DLD1 (cell line): ENCODE data around the gene STAT5A.

Experiments
- in situ Hi-C: cut with HindIII; loops from 2 replicates; pipeline ENCODE4 v1.10.0; 2017; ENCODE audit warnings: low sequenced_read_pairs

Gene STAT5A

DNA sequence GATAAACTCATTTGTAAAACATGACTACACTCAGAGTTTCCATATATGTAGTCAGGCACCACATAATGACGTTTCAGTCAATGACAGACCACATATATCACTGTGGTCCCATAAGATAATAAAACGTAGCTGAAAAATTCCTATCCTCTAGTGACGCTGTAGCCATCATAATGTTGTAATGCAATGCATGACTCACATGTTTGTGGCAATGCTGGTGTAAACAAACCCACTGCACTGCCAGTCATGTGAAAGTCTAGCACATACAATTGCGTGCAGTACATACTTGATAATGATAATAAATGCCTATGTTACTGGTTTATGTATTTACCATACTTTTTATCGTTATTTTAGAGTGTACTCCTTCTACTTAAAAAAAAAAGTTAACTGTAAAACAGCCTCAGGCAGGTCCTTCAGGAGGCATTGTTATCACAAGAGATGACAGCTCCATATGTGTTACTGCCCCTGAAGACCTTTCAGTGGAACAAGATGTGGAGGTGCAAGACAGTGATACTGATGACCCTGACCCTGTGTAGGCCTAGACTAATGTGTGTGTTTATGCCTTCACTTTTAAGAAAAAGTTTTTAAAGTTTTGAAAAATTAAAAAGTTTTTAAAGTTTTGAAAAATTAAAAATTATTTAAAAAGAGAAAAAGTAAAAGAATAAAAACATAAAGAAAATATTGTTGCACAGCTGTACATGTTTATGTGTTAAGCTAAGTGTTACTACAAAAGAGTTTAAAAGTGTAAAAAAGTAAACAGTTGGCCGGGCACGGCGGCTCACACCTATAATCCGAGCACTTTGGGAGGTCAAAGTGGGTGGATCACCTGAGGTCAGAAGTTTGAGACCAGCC is 21.2 kb upstream of the STAT5A start:
- in situ Hi-C loops, result no loop called here

DNA sequence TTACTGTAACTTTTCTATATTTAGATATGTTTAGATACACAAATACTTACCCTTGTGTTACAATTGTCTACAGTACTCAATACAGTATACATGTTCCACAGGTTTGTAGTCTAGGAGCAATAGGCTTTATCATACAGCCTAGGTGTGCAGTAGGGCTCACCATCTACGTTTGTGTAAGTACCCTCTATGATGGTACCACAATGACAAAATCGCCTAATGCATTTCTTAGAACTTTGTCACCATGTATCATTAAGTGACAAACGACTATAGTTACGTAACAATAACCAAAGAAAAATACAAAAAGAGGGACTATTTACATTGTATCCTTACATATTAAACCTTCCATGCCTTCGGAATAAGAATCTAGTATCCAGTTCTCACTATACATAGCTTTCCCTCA is 20.1 kb upstream of the STAT5A start:
- in situ Hi-C loops, result no loop called here

DNA sequence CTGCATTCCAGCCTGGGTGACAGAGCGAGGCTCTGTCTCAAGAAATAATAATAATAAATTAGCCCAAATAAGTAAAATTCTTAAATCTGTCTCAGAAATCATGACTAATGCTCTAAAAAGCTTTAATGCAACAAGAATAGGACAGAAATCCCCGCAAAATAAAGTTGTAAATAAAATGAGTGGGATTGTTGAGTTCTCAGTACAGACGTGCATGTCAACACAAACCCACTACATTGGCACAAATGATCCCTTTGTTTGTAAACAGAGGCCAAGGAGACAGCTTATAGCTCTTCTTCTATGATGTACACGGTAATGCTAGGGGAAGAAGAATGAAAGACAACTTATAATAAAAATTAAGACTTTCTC is 18.1 kb upstream of the STAT5A start:
- in situ Hi-C loops, result no loop called here

DNA sequence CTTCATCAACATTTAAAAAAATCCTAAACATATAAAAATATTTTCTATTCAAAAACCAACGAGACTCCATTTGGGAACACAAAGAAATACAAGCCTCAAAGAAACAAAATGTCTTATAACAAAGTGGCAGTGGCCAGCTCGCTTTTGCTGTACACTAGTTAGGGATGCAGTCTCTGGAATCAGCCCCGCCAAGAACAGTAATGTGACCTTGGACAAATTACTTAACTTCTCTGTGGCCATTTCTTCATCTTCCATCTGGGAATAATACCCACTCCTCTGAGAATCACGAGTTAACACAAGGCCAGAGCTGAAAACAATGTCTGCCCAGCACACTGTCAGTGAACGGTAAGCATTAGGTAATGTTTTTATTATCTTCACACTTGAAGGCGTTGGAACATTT is 17.7 kb upstream of the STAT5A start:
- in situ Hi-C loops, result no loop called here

DNA sequence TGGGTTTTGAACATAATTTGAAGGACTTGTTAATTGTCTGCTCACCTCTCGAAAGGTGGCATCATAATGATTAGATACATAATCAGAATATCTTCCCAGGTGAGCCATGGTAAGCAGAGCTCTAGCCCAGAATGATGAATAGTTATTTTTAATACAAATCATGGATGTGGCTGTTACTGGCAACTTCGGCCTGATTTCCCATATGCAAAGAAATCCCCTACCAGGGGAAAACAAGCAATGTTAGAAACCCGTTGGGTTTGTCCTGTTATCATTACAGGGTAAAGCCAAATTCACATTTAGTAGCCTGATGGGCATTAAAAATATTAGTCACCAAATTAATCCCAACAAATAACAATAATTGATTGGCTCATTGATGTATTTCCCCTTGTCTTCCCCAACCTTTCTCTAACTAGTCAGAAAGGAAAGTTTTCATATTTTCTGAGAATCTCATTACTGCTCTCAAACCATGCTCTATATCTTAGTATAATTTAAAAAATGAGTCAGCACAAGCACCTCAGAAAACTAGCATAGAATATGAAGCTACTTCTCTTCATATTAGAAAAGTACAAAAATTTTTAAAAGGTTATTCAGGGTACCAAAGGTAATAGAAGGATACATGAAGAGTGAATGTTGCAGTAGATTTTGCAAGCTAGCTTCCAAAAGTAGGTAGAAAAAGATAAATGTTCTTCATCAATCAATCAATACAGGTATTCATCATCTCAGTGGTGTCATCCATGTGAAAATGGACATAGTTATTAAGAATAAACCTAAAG is 17.1 kb upstream of the STAT5A start:
- in situ Hi-C loops, result no loop called here

DNA sequence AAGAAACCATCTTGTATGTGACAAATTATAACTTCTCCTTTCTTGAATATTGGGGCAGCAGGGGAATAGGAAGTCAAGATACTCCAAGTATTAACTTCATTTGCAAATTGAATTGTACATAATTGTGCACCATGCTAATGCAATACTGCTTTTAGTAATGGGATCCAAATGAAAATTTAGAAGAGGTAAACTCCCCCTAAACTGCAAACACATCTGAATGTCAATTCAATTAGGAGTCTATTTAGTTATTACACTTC is 16.6 kb upstream of the STAT5A start:
- in situ Hi-C loops, result no loop called here

DNA sequence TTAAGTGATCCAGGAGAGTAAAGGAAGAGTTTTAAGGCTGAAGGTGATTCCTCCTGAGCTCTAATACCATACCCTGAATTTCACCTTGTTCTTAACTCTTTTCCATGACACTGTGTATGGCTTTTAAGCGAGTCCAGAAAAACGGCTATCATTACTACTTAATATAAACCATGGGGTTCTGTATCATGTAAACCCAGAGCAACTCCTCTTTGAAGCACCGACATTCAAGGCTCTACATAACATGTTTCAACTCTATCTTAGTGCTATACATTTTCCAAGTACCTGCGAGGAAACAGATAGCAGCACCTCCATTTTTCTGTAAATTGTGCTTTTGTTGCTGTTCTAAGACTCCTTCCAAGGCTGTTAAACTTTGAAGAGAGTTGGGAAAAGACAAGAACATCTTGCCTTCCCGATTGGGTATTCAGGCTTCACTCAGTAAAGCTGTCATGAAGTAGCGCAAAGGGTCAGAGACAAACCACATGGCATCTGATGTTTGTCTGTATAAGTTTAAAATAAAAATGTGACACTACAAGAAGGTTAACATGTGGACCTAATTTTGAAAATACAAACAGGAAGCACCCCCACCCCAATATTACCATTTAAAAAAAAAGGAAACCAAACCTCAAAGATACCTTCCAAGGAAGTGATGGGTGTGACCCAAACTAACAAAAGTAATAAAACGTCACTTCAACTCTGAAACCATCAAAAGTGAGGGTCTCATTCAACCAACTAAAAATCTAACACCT is 16.0 kb upstream of the STAT5A start:
- in situ Hi-C loops, result no loop called here

DNA sequence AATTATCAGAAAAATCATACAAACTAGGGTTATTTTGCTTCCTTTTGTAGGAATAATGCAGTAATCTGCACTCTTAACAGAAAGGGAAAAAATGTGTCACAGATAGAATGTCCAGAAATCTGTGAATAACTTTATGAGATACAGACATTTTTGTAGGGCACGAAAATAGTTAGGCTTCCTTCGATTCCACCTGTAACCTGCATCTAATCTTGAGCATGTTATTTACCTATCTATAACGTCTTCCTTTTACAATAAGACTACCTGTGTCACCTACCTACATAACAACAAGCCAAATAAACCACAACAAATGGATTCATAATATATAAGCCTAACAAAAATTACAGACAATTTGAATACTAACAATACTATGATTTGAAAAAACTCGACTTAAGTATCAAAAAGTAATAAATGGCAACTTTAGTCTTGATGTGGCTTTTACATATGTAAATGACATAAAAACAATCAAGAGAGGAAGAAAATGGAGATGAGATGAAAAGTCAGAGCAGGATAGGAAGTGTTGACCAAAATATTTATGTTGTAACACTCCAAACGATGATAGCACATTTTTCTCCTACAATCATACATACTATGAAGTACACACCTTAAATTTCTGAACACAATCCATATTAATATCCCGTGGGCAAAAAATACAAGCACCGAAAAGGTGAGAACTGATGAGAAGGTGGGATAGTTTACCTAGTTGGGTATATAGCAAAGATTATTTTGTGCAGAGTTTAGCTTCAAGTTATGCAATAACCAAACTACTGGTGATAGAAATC is 14.6 kb upstream of the STAT5A start:
- in situ Hi-C loops, result no loop called here

DNA sequence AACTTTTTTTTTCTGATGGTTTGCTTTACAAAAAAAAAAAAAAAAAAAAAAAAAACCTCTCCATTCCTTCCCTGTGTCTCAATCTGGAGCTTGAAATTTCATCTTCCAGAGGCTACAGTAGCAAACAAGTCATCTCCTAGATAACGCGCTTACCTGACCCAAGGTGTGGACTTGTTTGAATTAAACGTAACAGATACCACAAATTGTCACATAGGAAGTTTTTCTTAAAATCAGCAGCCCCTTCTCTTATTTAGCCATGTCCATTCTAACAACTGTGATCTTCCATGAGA is 14.1 kb upstream of the STAT5A start:
- in situ Hi-C loops, result no loop called here

DNA sequence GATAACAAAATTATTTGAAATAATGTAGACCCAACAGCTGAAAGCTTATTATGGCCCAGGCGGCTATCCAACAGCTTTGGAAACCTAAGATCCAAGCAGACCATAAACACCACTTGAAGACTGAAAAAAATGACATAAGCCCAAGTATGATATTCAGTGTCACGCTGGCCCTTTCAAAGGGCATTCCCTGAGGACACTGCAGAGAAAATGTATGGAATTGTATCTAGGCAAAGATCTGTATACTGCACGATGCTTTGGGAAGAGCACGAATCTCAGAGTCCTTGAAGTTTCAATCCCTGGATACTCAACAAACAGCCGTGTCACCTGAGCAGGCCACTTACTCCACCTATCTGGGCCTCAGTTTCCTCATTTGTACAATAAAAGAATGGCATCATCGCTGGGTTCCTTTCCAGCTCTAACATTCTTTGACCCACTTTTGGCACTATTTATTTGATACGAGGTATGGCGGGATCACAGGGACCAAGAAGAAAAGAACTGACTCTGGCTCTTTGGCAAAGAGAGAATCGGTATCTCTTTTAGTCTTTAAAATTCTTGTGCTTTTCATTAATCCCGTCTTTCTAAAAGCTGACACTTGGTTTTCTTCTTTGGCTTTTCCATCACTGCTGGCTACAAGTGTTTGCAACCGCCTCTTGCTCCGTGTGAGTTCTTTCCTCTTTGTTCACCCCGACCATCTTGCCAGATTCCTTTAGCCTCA is 13.3 kb upstream of the STAT5A start:
- in situ Hi-C loops, result no loop called here

DNA sequence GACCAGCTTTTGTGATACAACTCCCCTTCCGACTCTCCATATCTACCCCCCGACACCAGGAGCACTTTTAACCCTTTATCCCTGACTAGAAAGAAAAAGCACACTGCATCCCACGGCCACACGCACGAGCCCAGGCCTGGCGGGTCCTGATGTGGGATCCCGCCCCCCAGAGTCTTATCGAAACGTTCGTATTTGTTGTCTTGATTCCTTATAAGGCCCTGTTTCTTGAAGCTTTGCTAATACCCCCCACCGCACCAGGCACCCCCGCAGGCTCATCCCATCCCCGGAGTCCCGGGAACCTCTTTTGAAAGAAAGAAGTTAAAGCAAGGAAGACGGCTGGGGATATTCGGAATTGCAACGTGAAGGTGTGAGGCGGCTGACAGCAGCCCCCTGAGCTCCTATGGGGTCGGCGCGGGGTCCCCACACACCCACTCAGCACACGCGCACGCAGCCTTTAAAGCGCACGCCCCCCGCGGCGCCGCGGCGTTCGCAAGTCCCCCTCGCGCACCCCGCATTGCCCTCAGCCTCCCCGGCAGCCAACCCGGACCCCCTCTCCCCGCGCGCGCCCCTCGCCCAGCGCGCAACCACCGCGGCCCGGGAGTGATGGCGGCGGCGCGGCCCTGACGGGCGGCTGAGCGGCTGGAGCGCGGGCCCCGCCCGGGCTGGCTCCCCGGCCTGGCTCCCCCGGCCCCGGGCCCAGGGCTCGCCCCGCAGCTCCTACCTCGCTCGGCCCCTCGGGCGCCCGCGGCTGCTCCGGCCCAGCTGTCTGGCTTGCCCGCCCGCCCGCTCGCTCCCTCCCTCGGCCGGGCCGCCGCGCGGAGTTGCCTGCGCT is 12.6 kb upstream of the STAT5A start:
- in situ Hi-C loops, result no loop called here

DNA sequence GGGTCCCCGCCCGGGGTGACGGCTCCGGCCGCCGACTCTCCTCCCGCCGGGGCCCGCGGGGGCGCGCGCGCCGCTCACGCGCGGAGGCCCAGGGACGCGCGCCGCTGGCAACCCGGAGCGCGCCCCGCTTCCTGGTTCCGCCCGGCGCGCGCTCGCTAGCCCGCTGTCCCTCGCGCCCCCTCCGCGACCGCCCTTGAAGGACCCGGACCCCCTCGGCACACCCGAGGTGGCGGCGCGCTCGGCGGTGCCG is 12.0 kb upstream of the STAT5A start, which contains the start of gene STAT5B:
Gene STAT5B (minus strand): TSS at position 33 of the 250 bp plus-strand sequence. CDS start 44,264 bp downstream, outside the sequence.
- in situ Hi-C loops, result no loop called here

DNA sequence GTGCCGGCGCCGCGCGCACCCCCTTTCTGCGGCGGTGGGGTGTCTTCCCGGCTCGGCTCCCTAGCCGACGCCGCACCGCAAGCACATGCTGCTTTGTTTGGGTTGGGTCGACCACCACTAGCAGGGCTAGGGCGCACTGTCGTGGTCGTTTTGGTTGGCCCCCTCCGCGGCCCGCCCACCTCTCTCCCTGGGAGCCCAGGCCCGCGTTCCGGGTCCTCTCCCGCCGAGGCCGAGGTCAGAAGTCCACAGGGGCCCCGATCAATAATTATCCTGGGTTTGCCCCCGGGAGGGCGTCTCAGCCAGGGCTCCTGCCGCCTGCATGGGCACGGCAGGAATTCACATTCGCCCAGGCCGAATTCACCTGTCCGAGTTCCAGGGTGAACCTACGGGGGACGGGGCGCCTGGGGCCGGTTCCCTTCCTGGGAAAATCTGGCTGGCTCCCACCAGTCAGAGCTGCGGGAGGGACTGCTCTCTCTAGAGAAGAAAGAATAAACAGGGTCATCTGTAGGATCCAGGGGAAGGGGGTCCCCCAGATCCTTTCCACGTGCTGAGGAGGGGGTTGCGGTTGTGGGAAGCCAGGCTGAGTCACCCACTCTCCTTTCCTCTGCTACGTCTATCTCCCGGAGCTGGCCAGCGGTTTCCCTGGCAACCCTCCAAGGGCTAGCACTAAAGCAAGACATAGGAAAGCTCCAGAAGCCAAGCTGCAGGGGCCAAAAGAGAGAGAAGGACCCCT is 11.5 kb upstream of the STAT5A start:
- in situ Hi-C loops, result no loop called here

DNA sequence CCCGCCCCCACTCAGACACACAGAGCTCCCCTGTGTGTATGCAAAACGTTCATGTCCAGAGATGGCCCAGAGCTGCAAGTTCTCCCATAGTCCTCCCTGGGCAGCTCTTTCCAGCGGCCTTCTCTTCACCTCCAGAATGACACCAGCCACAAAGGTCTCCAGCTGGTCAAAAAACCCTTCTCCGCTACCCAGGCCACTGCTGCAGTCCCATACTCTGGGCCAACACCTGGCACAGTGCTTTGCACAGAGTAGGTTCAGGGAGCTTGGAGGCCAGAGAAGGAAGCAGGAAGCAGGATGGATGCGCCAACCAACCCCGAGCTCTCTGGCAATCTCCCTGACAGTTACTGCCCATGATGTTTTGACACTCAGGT is 11.0 kb upstream of the STAT5A start:
- in situ Hi-C loops, result no loop called here

DNA sequence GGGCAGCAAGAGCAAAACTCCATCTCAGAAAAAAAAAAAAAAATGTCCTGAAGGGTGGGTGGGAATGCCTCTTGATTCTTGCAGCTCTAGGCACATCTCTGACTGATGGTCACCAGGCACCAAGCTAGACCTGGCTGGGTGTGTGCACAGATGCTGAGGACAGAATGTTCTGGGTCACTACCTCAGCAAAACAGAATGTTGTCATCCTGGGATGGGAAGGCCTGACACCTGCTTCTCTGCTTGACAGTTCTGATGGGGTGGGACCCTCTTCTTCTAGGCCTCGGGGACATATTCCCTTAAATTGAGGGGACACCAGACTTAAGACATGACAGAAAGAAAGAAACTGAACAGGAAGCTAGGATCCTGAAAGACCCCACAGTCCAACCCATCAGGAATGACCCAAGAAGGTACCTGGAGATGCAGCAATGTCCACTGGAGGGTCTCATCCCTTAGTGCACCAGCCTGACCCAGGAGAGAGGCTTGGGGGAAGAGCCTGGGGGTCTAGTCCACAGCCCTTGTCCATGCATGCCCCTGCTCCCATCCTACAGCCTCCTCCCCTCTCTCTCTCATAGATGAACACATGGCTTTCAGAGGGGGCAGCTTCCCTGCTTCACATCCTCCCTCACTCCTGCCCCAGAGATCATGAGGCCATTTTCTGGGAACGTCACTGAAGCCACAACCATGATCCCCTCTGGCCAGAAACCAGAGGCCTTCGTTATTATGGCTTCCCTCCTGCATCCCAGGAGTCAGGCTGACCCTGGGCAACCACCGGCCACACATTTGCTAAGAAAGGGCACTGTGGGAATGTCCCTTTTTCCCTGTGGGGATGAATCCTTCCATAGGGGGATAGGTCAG is 8.3 kb upstream of the STAT5A start:
- in situ Hi-C loops, result no loop called here

DNA sequence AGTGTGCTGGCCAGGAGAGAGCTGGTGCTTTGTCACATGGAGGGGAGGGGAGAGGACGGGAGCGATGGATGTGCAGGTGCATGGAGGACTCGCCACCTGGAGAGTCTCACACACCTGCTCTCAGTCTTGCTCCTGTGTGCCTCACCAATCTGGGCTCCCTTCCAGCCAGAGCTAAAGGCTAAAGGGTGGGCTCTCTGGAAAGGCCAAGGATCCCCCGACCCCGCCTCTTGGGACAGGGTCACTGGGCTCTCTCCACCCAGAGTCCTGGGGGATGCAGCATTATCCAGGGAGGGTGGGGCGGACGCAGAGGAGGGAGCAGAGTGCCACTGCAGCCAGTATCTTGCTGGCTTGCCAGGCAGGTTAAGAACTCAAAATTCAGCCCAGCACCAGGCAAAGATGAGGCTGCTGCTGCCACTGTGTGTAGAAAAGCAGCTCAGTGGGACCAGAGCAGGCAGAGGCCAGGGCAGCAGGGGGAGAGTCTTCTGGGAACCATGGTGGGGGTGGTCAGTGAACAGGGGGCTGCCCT is 6.7 kb upstream of the STAT5A start:
- in situ Hi-C loops, result no loop called here

DNA sequence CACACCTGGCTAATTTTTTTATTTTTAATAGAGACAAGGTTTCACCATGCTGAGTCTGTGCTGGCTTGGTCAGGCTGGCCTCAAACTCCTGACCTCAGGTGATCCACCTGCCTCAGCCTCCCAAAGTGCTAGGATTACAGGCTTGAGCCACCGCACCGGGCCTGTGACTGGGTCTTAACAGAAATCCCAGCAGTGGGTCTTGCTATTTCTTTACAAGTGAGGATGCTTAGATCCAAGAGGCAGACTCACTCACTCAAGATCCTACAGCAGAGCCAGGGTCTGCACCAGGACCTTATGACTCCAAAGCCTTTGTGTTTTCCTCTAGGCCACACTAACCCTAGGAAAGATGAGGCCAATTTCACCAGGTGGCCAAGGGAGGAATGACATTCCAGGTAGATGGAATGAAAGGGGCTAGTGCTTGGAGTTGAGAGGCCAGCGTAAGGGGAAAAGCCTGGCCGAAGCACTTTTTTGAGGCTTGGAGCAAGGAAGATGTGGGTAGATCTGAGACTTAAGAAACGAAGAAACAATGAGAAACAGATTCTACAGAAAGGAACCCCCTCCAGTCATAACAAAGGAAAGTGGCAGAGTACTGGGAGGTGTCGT is 5.7 kb upstream of the STAT5A start:
- in situ Hi-C loops, result no loop called here
